ENCODE measurements around the gene RNF150. TPM values are rescaled to one million over a fixed set of nuclear protein-coding genes. Genes with fewer than 3 reads are reported as not detected.

RNF150 gene
- polyA plus RNA-seq, 3 donors from 2014 or later: not detected

DNA sequence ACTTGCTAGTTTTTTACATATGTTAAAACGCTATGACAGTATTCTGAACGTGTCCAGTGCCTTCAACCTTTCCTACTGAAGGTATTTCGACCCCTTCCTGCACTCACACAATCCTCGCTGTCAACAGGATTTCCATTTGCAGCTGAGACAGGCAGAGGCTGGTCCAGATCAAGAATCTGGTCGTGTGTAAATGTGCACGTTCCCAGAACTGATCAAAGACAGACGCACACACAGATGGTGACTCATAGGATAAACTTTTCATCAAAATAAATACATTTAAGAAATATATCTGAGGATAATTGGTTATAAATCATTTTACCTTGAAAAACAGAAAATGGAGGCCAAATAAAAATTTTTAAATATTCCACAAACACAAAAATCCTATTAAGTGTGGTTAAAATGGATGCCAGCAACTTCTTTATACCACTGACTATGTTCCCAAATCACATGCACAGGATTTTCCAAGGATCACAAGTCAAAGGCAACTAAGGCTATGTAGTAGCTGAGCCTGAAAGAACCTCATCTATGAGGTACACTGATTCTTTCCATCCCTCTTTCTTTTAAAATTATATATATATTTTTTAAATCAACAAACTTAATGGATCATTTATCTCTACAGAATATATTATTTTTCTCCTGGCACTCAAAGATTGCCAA lies 85.9 kb downstream of the RNF150 start:
- Mint-ChIP-seq H3K27me3 (ENCODE audit: low read depth in 3 of 3) (peaks cover 0 to 2% (median 1%) of the 10 kb centered on the region in 3 donors), H3K36me3 (no peaks in the 10 kb centered on the region), H3K4me1 (no peaks in the 10 kb centered on the region), H3K4me3 (no peak overlapping the region), H3K27ac (no peak overlapping the region), H3K9me3 (peaks cover 0 to 22% (median 7%) of the 10 kb centered on the region in 6 donors)
- no peak for DNase-seq

DNA sequence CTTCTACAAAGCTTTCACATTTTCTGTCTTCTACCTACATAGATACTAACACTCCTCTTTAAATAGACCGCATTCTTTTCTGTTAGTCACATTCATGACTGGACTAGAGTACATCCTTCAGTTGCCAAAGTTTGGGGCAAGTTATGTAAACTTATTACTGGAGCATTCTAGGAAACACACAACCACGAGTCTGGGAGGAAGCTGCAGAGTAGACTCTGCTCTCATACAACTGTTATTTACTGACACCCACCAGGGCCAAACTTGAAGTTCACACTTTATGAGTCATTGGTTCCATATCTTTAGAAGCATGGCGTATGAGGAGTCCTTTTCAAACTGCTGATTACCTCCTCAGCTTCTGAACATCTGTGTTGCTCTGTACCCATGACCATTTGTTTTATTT lies 87.0 kb downstream of the RNF150 start:
- no peaks in the 10 kb centered on the region for H3K36me3 Mint-ChIP-seq
- H3K9me3 Mint-ChIP-seq: peaks cover 0 to 15% (median 4%) of the 10 kb centered on the region in 6 donors
- H3K27ac Mint-ChIP-seq: no peak overlapping the region
- H3K4me3 Mint-ChIP-seq: no peak overlapping the region
- no peak for DNase-seq
- no peaks in the 10 kb centered on the region for H3K4me1 Mint-ChIP-seq
- H3K27me3 Mint-ChIP-seq (ENCODE audit: low read depth in 3 of 3): peaks cover 0 to 2% (median 1%) of the 10 kb centered on the region in 3 donors

DNA sequence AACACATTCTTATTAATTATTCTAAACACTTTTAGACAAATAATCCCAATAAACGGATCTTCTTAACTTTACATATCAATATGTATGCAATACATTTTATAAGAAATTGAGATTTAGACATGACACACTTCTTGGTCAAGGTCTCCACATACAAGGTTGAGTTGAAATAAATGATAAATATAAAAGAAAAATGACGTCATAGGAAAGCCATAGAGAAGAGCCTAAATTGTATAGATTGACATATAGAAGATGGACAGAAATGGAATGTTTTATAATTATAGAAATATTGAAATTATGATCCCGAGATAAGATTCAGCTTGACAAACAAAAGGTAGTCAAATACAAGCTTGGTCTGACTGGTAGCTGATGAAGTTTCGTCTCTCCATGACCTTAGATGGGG lies 87.4 kb downstream of the RNF150 start:
- H3K36me3 Mint-ChIP-seq: no peaks in the 10 kb centered on the region
- DNase-seq: no peak
- no peak overlapping the region for H3K27ac Mint-ChIP-seq
- peaks cover 0 to 2% (median 1%) of the 10 kb centered on the region in 3 donors for H3K27me3 Mint-ChIP-seq (ENCODE audit: low read depth in 3 of 3)
- no peaks in the 10 kb centered on the region for H3K4me1 Mint-ChIP-seq
- peaks cover 0 to 15% (median 3%) of the 10 kb centered on the region in 6 donors for H3K9me3 Mint-ChIP-seq
- no peak overlapping the region for H3K4me3 Mint-ChIP-seq

- H3K9me3 Mint-ChIP-seq: peaks cover 0 to 7% (median 4%) of the 10 kb centered on the region in 6 donors
- no peak for DNase-seq
- H3K27ac Mint-ChIP-seq: no peak overlapping the region
- H3K27me3 Mint-ChIP-seq (ENCODE audit: low read depth in 3 of 3): peaks cover 0 to under 1% (median 0%) of the 10 kb centered on the region in 3 donors
- H3K4me1 Mint-ChIP-seq: no peaks in the 10 kb centered on the region
- no peak overlapping the region for H3K4me3 Mint-ChIP-seq
- no peaks in the 10 kb centered on the region for H3K36me3 Mint-ChIP-seq
Observed at GRCh38 chr4:141041021-141041476, 92.2 kb downstream of the RNF150 start.

GRCh38 chr4:141039156-141039555 lies 94.1 kb downstream of the RNF150 start:
- no peak for DNase-seq
- peaks cover 0 to 11% (median 4%) of the 10 kb centered on the region in 6 donors for H3K9me3 Mint-ChIP-seq
- H3K27me3 Mint-ChIP-seq (ENCODE audit: low read depth in 3 of 3): no peaks in the 10 kb centered on the region
- H3K27ac Mint-ChIP-seq: no peak overlapping the region
- H3K36me3 Mint-ChIP-seq: no peaks in the 10 kb centered on the region
- no peak overlapping the region for H3K4me3 Mint-ChIP-seq
- H3K4me1 Mint-ChIP-seq: no peaks in the 10 kb centered on the region

DNA sequence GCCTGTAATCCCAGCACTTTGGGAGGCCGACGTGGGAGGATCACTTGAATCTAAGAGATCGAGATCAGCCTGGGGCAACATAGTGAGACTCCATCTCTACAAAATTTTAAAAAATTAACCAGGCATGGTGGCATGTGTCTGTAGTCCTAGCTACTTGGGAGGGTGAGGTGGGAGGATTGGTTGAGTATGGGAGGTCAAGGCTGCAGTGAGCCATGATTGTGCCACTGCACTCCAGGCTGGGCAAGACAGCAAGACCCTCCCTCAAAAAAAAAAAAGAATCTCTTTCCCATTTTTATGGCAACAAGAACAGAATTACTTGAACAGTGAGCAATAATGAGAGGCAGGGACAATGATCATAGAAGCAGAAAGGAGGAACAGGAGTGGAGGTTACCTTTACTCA lies 94.8 kb downstream of the RNF150 start:
- H3K4me1 Mint-ChIP-seq: no peaks in the 10 kb centered on the region

GRCh38 chr4:141037446-141037845 lies 95.8 kb downstream of the RNF150 start:
- no peaks in the 10 kb centered on the region for H3K4me1 Mint-ChIP-seq

More for the DNA sequence above, 94.8 kb downstream of the RNF150 start:
- Mint-ChIP-seq H3K36me3 (no peaks in the 10 kb centered on the region), H3K4me3 (no peak overlapping the region), H3K27ac (no peak overlapping the region), H3K27me3 (ENCODE audit: low read depth in 3 of 3) (no peaks in the 10 kb centered on the region), H3K9me3 (peaks cover 0 to 11% (median 5%) of the 10 kb centered on the region in 6 donors)
- DNase-seq: no peak

DNA sequence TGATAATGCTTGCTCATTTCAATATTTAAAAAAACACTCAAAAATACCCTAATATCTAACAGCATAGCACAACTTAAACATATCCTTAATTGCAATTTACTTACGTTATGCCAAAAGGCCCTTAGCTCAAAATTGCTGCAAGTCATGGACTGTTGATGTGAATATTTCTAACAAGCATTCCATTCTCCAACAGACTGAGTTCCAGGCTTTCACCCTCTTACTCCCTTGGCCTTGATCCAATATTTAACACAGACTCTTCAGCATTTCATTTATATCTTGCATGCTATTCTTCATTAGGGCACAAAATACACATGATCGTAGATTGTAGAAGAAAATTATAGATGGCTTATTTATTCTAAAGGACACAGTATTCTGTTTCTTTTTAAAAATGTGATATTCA lies 96.5 kb downstream of the RNF150 start:
- H3K4me3 Mint-ChIP-seq: no peak overlapping the region
- no peak overlapping the region for H3K27ac Mint-ChIP-seq
- no peaks in the 10 kb centered on the region for H3K4me1 Mint-ChIP-seq
- peaks cover 0 to 13% (median 7%) of the 10 kb centered on the region in 6 donors for H3K9me3 Mint-ChIP-seq
- H3K27me3 Mint-ChIP-seq (ENCODE audit: low read depth in 3 of 3): no peaks in the 10 kb centered on the region
- no peaks in the 10 kb centered on the region for H3K36me3 Mint-ChIP-seq
- DNase-seq: no peak

More at GRCh38 chr4:141037446-141037845, 95.8 kb downstream of the RNF150 start:
- peaks cover 0 to 13% (median 7%) of the 10 kb centered on the region in 6 donors for H3K9me3 Mint-ChIP-seq
- DNase-seq: no peak
- no peaks in the 10 kb centered on the region for H3K27me3 Mint-ChIP-seq (ENCODE audit: low read depth in 3 of 3)
- no peak overlapping the region for H3K4me3 Mint-ChIP-seq
- H3K36me3 Mint-ChIP-seq: no peaks in the 10 kb centered on the region
- H3K27ac Mint-ChIP-seq: no peak overlapping the region

GRCh38 chr4:141035920-141036319 lies 97.3 kb downstream of the RNF150 start:
- H3K36me3 Mint-ChIP-seq: no peaks in the 10 kb centered on the region
- DNase-seq: no peak
- H3K4me3 Mint-ChIP-seq: no peak overlapping the region
- H3K9me3 Mint-ChIP-seq: peaks cover 0 to 13% (median 7%) of the 10 kb centered on the region in 6 donors
- H3K4me1 Mint-ChIP-seq: no peaks in the 10 kb centered on the region
- no peak overlapping the region for H3K27ac Mint-ChIP-seq
- no peaks in the 10 kb centered on the region for H3K27me3 Mint-ChIP-seq (ENCODE audit: low read depth in 3 of 3)

- Mint-ChIP-seq H3K36me3 (no peaks in the 10 kb centered on the region), H3K4me3 (no peak overlapping the region), H3K4me1 (no peaks in the 10 kb centered on the region), H3K9me3 (peaks cover 0 to 3% (median 2%) of the 10 kb centered on the region in 6 donors), H3K27ac (no peak overlapping the region), H3K27me3 (ENCODE audit: low read depth in 3 of 3) (peaks cover 0 to 1% (median 0%) of the 10 kb centered on the region in 3 donors)
- no peak for DNase-seq
Observed at GRCh38 chr4:141028024-141028529, 105.2 kb downstream of the RNF150 start.

DNA sequence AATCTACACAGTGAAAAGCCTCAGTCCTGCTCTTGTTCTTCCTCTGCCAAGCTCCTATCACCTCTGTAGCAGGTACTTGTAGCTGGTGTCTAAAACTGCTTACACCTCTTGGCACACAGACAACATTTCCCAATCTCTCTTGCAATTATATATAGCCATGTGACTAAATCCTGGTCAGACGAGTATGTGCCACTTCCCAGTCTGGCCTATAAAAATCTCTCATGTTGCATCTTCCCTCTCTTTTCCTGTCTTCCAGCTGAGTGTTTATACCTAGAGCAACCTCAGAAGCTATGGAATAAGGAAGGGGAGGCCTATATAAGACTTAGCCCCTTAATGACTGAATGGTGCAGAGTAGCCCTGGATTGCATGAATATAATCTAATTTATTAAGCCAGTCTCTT lies 105.8 kb downstream of the RNF150 start:
- Mint-ChIP-seq H3K27ac (no peak overlapping the region), H3K9me3 (peaks cover 0 to 3% (median under 1%) of the 10 kb centered on the region in 6 donors), H3K4me3 (no peak overlapping the region), H3K27me3 (ENCODE audit: low read depth in 3 of 3) (peaks cover 0 to 1% (median 0%) of the 10 kb centered on the region in 3 donors), H3K36me3 (no peaks in the 10 kb centered on the region), H3K4me1 (no peaks in the 10 kb centered on the region)
- DNase-seq: no peak

- no peak overlapping the region for H3K4me3 Mint-ChIP-seq
- DNase-seq: no peak
- H3K9me3 Mint-ChIP-seq: peaks cover 0 to 3% (median under 1%) of the 10 kb centered on the region in 6 donors
- peaks cover 0 to 1% (median 1%) of the 10 kb centered on the region in 3 donors for H3K27me3 Mint-ChIP-seq (ENCODE audit: low read depth in 3 of 3)
- no peaks in the 10 kb centered on the region for H3K36me3 Mint-ChIP-seq
- no peaks in the 10 kb centered on the region for H3K4me1 Mint-ChIP-seq
- no peak overlapping the region for H3K27ac Mint-ChIP-seq
Observed at GRCh38 chr4:141026900-141027299, 106.4 kb downstream of the RNF150 start.

GRCh38 chr4:141023051-141023450 lies 110.2 kb downstream of the RNF150 start:
- H3K9me3 Mint-ChIP-seq: peaks cover 0 to 3% (median 0%) of the 10 kb centered on the region in 6 donors
- H3K4me1 Mint-ChIP-seq: no peaks in the 10 kb centered on the region
- no peak overlapping the region for H3K27ac Mint-ChIP-seq
- H3K27me3 Mint-ChIP-seq (ENCODE audit: low read depth in 3 of 3): peaks cover 0 to 1% (median 1%) of the 10 kb centered on the region in 3 donors
- no peaks in the 10 kb centered on the region for H3K36me3 Mint-ChIP-seq
- DNase-seq: no peak
- H3K4me3 Mint-ChIP-seq: no peak overlapping the region

GRCh38 chr4:141022111-141022695 lies 111.1 kb downstream of the RNF150 start:
- H3K36me3 Mint-ChIP-seq: no peaks in the 10 kb centered on the region
- no peak overlapping the region for H3K27ac Mint-ChIP-seq
- peaks cover 0 to 1% (median 1%) of the 10 kb centered on the region in 3 donors for H3K27me3 Mint-ChIP-seq (ENCODE audit: low read depth in 3 of 3)
- DNase-seq: no peak
- H3K4me3 Mint-ChIP-seq: no peak overlapping the region
- peaks cover 0 to 3% (median 0%) of the 10 kb centered on the region in 6 donors for H3K9me3 Mint-ChIP-seq
- no peaks in the 10 kb centered on the region for H3K4me1 Mint-ChIP-seq

Measured in immature natural killer cell (primary cell).